GM12878 (cell line): ENCODE data around the gene URAD. TPM values are rescaled to one million over a fixed set of nuclear protein-coding genes. Genes with fewer than 3 reads are reported as not detected.

ENCODE experiments used
- CBFB ChIP-seq: IDR thresholded peaks from 2 replicates; pipeline ENCODE4 v1.6.1; 2016; ENCODE audit warnings: antibody characterized with exemption, low read depth
- EGR1 ChIP-seq, 2 experiments: IDR thresholded peaks; 1 replicate in 1 of 2; 2 replicates in 1 of 2; pipeline ENCODE4 v1.6.1; 2011 to 2012; ENCODE audit warnings: low read depth in 2 of 2, low read length in 2 of 2, borderline replicate concordance in 1 of 2, mild to moderate bottlenecking in 1 of 2, moderate library complexity in 1 of 2
- GATAD2B ChIP-seq: fragments of 450-650 bp; conservative IDR thresholded peaks from 2 replicates; pipeline ENCODE4 v1.6.1; 2017; ENCODE audit warnings: low read depth, mild to moderate bottlenecking, moderate library complexity
- PRDM15 ChIP-seq: fragments of 450-650 bp; formaldehyde crosslinking; IDR thresholded peaks from 2 replicates; pipeline ENCODE4 v1.4.0; 2020; ENCODE audit warnings: mild to moderate bottlenecking, moderate library complexity
- RELA ChIP-seq: fragments of 450-650 bp; IDR thresholded peaks from 2 replicates; pipeline ENCODE4 v1.8.0; 2014; ENCODE audit warnings: borderline replicate concordance; ENCODE audit not compliant: partially characterized antibody
- SMAD1 ChIP-seq: fragments of 450-650 bp; IDR thresholded peaks from 2 replicates; pipeline ENCODE4 v1.6.1; 2018; ENCODE audit warnings: mild to moderate bottlenecking, low read depth; ENCODE audit not compliant: partially characterized antibody
- SMC3 ChIP-seq: IDR thresholded peaks from 2 replicates; pipeline ENCODE4 v1.6.1; 2011; ENCODE audit warnings: low read length, improper control_type of control experiment, borderline replicate concordance
- polyA plus RNA-seq, 11 experiments: library from polyadenylated mRNA; depleted of rRNA in 4 of 11; unstranded in 6 of 11; stranded (reverse) in 5 of 11; fragments of >200 nt; fragmentation: Nextera tagmentation in 4 of 11; fragmentation: Illumina TruSeq in 1 of 11; extraction: Ambion mirVana in 4 of 11; extraction: Trizol in 1 of 11; gene quantifications; 1 replicate in 1 of 11; 2 replicates in 10 of 11; pipeline versions ENCODE4 v1.2.1 to v1.2.3, GENCODE V29; 2011 to 2016; ENCODE audit warnings: inconsistent platforms in 2 of 11, missing spikeins in 2 of 11, low read depth in 1 of 11
- total RNA-seq, 4 experiments: library from RNA; depleted of rRNA in 3 of 4; stranded (reverse); fragments of >200 nt in 3 of 4; fragmentation: Illumina TruSeq in 1 of 4; extraction: Trizol in 1 of 4; gene quantifications; 2 replicates each; pipeline versions ENCODE4 v1.2.1 to v1.2.3, GENCODE V29; 2013 to 2021
- TF ChIP-seq, protein P1 (sequence below): fragments of 450-650 bp; IDR thresholded peaks from 2 replicates; pipeline ENCODE4 v1.6.1; 2017; ENCODE audit warnings: borderline replicate concordance

The URAD gene
- total and polyA plus RNA-seq, 10 of the 15 experiments (the other 5 are each of a cell fraction or from before 2014, with no cell fraction given): not detected

DNA sequence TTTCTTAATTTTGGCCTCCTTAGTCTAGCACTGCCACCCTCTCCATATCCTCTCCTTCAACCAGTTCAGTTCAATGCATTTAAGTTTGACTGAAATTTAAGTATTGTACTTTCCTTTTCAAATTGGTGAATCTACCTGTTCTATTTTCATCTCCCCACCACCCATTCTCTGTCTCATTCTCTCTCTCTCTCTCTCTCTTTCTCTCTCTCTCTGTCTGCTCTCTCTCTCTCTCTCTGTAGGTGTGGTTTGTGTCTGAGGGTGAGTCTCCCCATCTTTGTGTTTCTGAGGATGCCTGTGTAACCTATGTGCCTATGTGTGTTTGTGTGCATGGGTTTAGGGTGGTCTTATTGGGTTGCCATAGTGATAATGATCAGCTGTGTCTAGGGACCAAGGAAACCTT is 58.6 kb downstream of the URAD start (continued):
- no peak for TF ChIP-seq PRDM15 (CRISPR knock-in tag)
- TF ChIP-seq CBFB: no peak
- TF ChIP-seq GATAD2B: no peak
- TF ChIP-seq EGR1 (IDR thresholded peaks at IDR 0.05; ENCODE audit: borderline replicate concordance in 1 of 2, low read depth in 2 of 2, low read length in 2 of 2): no peak
- TF ChIP-seq SMAD1: no peak
- TF ChIP-seq SMC3: no peak
- TF ChIP-seq, protein P1, sequence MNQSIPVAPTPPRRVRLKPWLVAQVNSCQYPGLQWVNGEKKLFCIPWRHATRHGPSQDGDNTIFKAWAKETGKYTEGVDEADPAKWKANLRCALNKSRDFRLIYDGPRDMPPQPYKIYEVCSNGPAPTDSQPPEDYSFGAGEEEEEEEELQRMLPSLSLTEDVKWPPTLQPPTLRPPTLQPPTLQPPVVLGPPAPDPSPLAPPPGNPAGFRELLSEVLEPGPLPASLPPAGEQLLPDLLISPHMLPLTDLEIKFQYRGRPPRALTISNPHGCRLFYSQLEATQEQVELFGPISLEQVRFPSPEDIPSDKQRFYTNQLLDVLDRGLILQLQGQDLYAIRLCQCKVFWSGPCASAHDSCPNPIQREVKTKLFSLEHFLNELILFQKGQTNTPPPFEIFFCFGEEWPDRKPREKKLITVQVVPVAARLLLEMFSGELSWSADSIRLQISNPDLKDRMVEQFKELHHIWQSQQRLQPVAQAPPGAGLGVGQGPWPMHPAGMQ: no peak
- TF ChIP-seq RELA: no peak
